Glutamatergic neuron (in vitro differentiated cells): ENCODE data around the gene USP7. TPM values are rescaled to one million over a fixed set of nuclear protein-coding genes. Genes with fewer than 3 reads are reported as not detected.
"Not testable (repeated sequence)": the region's sequence is repeated elsewhere in the genome, so short reads cannot be mapped to it uniquely, and the experiment has no call there.

Experiments used
- DNase-seq: peaks from one replicate; pipeline ENCODE4 v3.0.0; 2022
- H3K27ac Mint-ChIP-seq: one replicate; pipeline ENCODE4 v1.8.0; 2020; ENCODE audit warnings: mild to moderate bottlenecking, mixed read lengths, inconsistent platforms; ENCODE audit not compliant: unreplicated experiment
- H3K27me3 Mint-ChIP-seq: one replicate; pipeline ENCODE4 v1.8.0; 2020; ENCODE audit warnings: mild to moderate bottlenecking, moderate library complexity, mixed read lengths, inconsistent platforms; ENCODE audit not compliant: unreplicated experiment
- H3K36me3 Mint-ChIP-seq: one replicate; pipeline ENCODE4 v1.8.0; 2020; ENCODE audit warnings: mild to moderate bottlenecking, mixed read lengths, inconsistent platforms; ENCODE audit not compliant: unreplicated experiment
- H3K4me1 Mint-ChIP-seq: one replicate; pipeline ENCODE4 v1.8.0; 2020; ENCODE audit warnings: mild to moderate bottlenecking, low read depth, mixed read lengths, inconsistent platforms; ENCODE audit not compliant: unreplicated experiment
- H3K4me3 Mint-ChIP-seq: one replicate; pipeline ENCODE4 v1.8.0; 2020; ENCODE audit warnings: mild to moderate bottlenecking, mixed read lengths, inconsistent platforms; ENCODE audit not compliant: unreplicated experiment
- H3K9me3 Mint-ChIP-seq: one replicate; pipeline ENCODE4 v1.8.0; 2020; ENCODE audit warnings: mild to moderate bottlenecking, moderate library complexity, mixed read lengths, inconsistent platforms; ENCODE audit not compliant: unreplicated experiment
- total RNA-seq: library from RNA; stranded (reverse); fragmentation: NEBNext Ultra II Directional; extraction: Animal tissue kit (Norgen Biotek cat#: 25700); gene quantifications from one replicate; pipeline ENCODE4 v1.2.1, GENCODE V29; 2021; ENCODE audit not compliant: unreplicated experiment
- TF ChIP-seq, protein P1 (sequence below): fragments of 200-600 bp; sonication (generic); IDR thresholded peaks from one replicate; pipeline ENCODE4 v1.5.0; 2021; ENCODE audit not compliant: partially characterized antibody, unreplicated experiment

USP7 gene
- total RNA-seq, 1 donor from 2014 or later = 167 TPM

DNA sequence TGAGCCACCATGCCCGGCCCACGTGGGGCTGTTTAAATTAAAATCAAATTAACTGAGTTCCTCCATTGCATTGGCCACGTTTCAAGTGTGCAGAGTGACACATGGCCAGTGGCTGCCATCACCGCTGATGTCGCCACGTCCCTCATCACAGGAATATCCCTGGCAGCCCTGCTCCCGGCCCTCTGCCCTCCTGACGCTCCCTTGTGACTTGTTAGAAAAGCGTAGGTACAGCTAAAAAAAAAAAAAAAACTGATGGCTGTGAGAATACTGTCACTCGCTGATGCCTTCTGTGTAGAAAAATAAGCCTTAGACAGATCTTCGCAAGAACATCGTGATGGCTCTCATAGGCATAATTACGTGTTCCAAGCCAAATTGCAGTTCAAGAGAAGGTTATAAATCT, 116.6 kb downstream of the USP7 start:
- TF ChIP-seq, protein P1, sequence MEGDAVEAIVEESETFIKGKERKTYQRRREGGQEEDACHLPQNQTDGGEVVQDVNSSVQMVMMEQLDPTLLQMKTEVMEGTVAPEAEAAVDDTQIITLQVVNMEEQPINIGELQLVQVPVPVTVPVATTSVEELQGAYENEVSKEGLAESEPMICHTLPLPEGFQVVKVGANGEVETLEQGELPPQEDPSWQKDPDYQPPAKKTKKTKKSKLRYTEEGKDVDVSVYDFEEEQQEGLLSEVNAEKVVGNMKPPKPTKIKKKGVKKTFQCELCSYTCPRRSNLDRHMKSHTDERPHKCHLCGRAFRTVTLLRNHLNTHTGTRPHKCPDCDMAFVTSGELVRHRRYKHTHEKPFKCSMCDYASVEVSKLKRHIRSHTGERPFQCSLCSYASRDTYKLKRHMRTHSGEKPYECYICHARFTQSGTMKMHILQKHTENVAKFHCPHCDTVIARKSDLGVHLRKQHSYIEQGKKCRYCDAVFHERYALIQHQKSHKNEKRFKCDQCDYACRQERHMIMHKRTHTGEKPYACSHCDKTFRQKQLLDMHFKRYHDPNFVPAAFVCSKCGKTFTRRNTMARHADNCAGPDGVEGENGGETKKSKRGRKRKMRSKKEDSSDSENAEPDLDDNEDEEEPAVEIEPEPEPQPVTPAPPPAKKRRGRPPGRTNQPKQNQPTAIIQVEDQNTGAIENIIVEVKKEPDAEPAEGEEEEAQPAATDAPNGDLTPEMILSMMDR = no peak
- Mint-ChIP-seq H3K27ac (no peak overlapping the region), H3K4me3 (no peak overlapping the region), H3K27me3 (peaks cover 6% of the 10 kb centered on the region), H3K9me3 (peaks cover 14% of the 10 kb centered on the region), H3K4me1 (peaks cover 51% of the 10 kb centered on the region), H3K36me3 (no peaks in the 10 kb centered on the region)
- DNase-seq = no peak

GRCh38 chr16:8846401-8846932, 117.2 kb downstream of the USP7 start:
- H3K4me3 Mint-ChIP-seq = no peak overlapping the region
- no peak for DNase-seq
- H3K27me3 Mint-ChIP-seq = peaks cover 6% of the 10 kb centered on the region
- TF ChIP-seq, protein P1 = no peak
- H3K36me3 Mint-ChIP-seq = no peaks in the 10 kb centered on the region
- H3K4me1 Mint-ChIP-seq = peaks cover 53% of the 10 kb centered on the region
- peaks cover 14% of the 10 kb centered on the region for H3K9me3 Mint-ChIP-seq
- no peak overlapping the region for H3K27ac Mint-ChIP-seq

DNA sequence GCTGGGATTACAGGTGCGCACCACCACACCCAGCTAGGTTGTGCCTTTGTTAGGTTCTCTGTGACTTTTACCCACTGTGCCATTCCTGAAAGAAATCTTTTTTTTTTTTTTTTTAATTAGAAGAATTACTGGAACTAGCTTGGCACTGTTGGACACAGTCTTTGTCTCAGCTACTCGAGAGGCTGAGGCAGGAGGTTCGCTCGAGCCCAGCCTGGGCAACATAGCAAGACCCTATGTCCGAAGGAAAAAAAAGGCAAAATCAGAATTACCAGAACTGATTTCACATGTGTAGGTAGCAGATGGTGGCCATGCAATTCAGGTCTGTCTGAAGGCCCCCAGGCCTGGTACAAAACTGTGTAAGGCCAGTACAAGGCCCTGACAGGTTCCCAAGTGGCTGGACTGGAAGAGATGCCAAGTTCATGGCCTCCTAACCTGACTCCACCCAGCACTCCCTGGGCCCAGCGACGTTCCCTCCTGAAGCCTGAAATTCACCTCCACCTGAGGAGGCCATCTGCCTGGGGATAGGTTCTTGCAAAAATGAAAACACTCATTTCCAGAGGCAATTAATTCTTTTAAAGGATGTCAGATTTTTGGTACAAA, 117.9 kb downstream of the USP7 start:
- peaks cover 6% of the 10 kb centered on the region for H3K27me3 Mint-ChIP-seq
- H3K9me3 Mint-ChIP-seq = peaks cover 14% of the 10 kb centered on the region
- TF ChIP-seq, protein P1 = no peak
- H3K4me3 Mint-ChIP-seq = no peak overlapping the region
- no peak overlapping the region for H3K27ac Mint-ChIP-seq
- no peak for DNase-seq
- no peaks in the 10 kb centered on the region for H3K36me3 Mint-ChIP-seq
- peaks cover 53% of the 10 kb centered on the region for H3K4me1 Mint-ChIP-seq

- H3K36me3 Mint-ChIP-seq, H3K9me3 Mint-ChIP-seq, H3K27me3 Mint-ChIP-seq, H3K27ac Mint-ChIP-seq, H3K4me3 Mint-ChIP-seq, DNase-seq: not testable (repeated sequence)
- peaks cover 29% of the 10 kb centered on the region for H3K4me1 Mint-ChIP-seq
These were observed 120.4 kb downstream of the USP7 start for GRCh38 chr16:8843296-8843695.

Other genes with a start within 250 kb of the USP7 start
- gene TMEM186, start 166.3 kb downstream of the USP7 start, total RNA-seq = 7.3 TPM
- gene PMM2, start 166.1 kb downstream of the USP7 start, total RNA-seq = 23.2 TPM
- gene CARHSP1, start 94.9 kb downstream of the USP7 start, total RNA-seq = 180 TPM
- not detected for gene LITAFD, start 81.6 kb downstream of the USP7 start, total RNA-seq
- 143 TPM for gene HAPSTR1, start 127.7 kb upstream of the USP7 start, total RNA-seq